DND-41 (cell line): Measurements from ENCODE around the gene SLC12A4.

Source experiments
- EZH2 ChIP-seq: IDR thresholded peaks from 3 replicates; pipeline ENCODE4 v1.6.1; 2012; ENCODE audit warnings: borderline replicate concordance, low read depth, mild to moderate bottlenecking, moderate library complexity, low read length, inconsistent platforms; ENCODE audit not compliant: severe bottlenecking
- TF ChIP-seq, protein P1 (sequence below): IDR thresholded peaks from 2 replicates; pipeline ENCODE4 v1.5.1; 2012; ENCODE audit warnings: borderline replicate concordance, low read length, moderate library complexity, mild to moderate bottlenecking; ENCODE audit not compliant: poor library complexity, severe bottlenecking; ENCODE audit errors: extremely low read depth

- TF ChIP-seq, protein P1, sequence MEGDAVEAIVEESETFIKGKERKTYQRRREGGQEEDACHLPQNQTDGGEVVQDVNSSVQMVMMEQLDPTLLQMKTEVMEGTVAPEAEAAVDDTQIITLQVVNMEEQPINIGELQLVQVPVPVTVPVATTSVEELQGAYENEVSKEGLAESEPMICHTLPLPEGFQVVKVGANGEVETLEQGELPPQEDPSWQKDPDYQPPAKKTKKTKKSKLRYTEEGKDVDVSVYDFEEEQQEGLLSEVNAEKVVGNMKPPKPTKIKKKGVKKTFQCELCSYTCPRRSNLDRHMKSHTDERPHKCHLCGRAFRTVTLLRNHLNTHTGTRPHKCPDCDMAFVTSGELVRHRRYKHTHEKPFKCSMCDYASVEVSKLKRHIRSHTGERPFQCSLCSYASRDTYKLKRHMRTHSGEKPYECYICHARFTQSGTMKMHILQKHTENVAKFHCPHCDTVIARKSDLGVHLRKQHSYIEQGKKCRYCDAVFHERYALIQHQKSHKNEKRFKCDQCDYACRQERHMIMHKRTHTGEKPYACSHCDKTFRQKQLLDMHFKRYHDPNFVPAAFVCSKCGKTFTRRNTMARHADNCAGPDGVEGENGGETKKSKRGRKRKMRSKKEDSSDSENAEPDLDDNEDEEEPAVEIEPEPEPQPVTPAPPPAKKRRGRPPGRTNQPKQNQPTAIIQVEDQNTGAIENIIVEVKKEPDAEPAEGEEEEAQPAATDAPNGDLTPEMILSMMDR, result no peak
- no peak for TF ChIP-seq EZH2
Measured at GRCh38 chr16:68000450-68000849, 32.0 kb upstream of the SLC12A4 start.
